H9 (cell line): ENCODE results near the gene GOLT1A. TPM values are rescaled to one million over a fixed set of nuclear protein-coding genes. Genes with fewer than 3 reads are reported as not detected.

ENCODE experiments used
- DNase-seq: peaks from one replicate; pipeline ENCODE4 v3.0.0-alpha.2; 2017
- H2AFZ ChIP-seq: one replicate; pipeline ENCODE4 v1.6.1; 2013; ENCODE audit warnings: mild to moderate bottlenecking, low read length, control low read depth, moderate library complexity
- H2AK5ac ChIP-seq: 2 replicates; pipeline ENCODE4 v1.6.1; 2013; ENCODE audit warnings: low read length, control low read depth, mixed read lengths; ENCODE audit not compliant: insufficient read length
- H2BK120ac ChIP-seq: one replicate; pipeline ENCODE4 v1.6.1; 2013; ENCODE audit warnings: low read depth, mild to moderate bottlenecking, low read length, control low read depth, inconsistent platforms; ENCODE audit not compliant: poor library complexity, severe bottlenecking
- H2BK12ac ChIP-seq: 2 replicates; pipeline ENCODE4 v1.6.1; 2013; ENCODE audit warnings: low read length, control low read depth, mixed read lengths, low read depth; ENCODE audit not compliant: insufficient read length
- H2BK15ac ChIP-seq: 2 replicates; pipeline ENCODE4 v1.6.1; 2013; ENCODE audit warnings: low read depth, low read length, control low read depth
- H2BK20ac ChIP-seq: one replicate; pipeline ENCODE4 v1.6.1; 2013; ENCODE audit warnings: low read depth, mild to moderate bottlenecking, low read length, control low read depth, inconsistent platforms; ENCODE audit not compliant: poor library complexity, severe bottlenecking
- H2BK5ac ChIP-seq: 2 replicates; pipeline ENCODE4 v1.6.1; 2013; ENCODE audit warnings: low read length, control low read depth, mixed read lengths; ENCODE audit not compliant: insufficient read length
- H3K14ac ChIP-seq: 2 replicates; pipeline ENCODE4 v1.6.1; 2013; ENCODE audit warnings: low read length, control low read depth; ENCODE audit not compliant: insufficient read depth
- H3K18ac ChIP-seq: 2 replicates; pipeline ENCODE4 v1.6.1; 2013; ENCODE audit warnings: low read depth, mild to moderate bottlenecking, mixed read lengths, low read length, control low read depth; ENCODE audit not compliant: insufficient read length
- H3K23ac ChIP-seq: 2 replicates; pipeline ENCODE4 v1.6.1; 2013; ENCODE audit warnings: low read length, control low read depth, mixed read lengths, low read depth; ENCODE audit not compliant: insufficient read length
- H3K23me2 ChIP-seq: 2 replicates; pipeline ENCODE4 v1.6.1; 2013; ENCODE audit warnings: low read depth, mild to moderate bottlenecking, mixed read lengths, low read length, control low read depth; ENCODE audit not compliant: insufficient read length, poor library complexity, severe bottlenecking
- H3K27ac ChIP-seq: 2 replicates; pipeline ENCODE4 v1.5.1; 2013; ENCODE audit warnings: low read length, control low read depth, mixed read lengths, low read depth; ENCODE audit not compliant: insufficient read length
- H3K27me3 ChIP-seq: 2 replicates; pipeline ENCODE4 v1.6.1; 2013; ENCODE audit warnings: low read length, control low read depth, inconsistent platforms; ENCODE audit not compliant: insufficient read depth
- H3K4ac ChIP-seq: 2 replicates; pipeline ENCODE4 v1.6.1; 2013; ENCODE audit warnings: low read depth, mild to moderate bottlenecking, control low read depth, inconsistent platforms, low read length, moderate library complexity
- H3K4me1 ChIP-seq: 2 replicates; pipeline ENCODE4 v1.6.1; 2013; ENCODE audit warnings: low read length, control low read depth, inconsistent platforms; ENCODE audit not compliant: insufficient read depth
- H3K4me2 ChIP-seq: 2 replicates; pipeline ENCODE4 v1.6.1; 2013; ENCODE audit warnings: low read length, control low read depth, mixed read lengths; ENCODE audit not compliant: insufficient read length, insufficient read depth
- H3K56ac ChIP-seq: 2 replicates; pipeline ENCODE4 v1.6.1; 2013; ENCODE audit warnings: low read depth, mild to moderate bottlenecking, mixed read lengths, low read length, control low read depth; ENCODE audit not compliant: insufficient read length
- H3K79me1 ChIP-seq: 2 replicates; pipeline ENCODE4 v1.6.1; 2013; ENCODE audit warnings: low read depth, mild to moderate bottlenecking, moderate library complexity, low read length, control low read depth, inconsistent platforms; ENCODE audit not compliant: insufficient read depth, poor library complexity, severe bottlenecking
- H3K79me2 ChIP-seq: 2 replicates; pipeline ENCODE4 v1.6.1; 2013; ENCODE audit warnings: low read length, control low read depth, inconsistent platforms; ENCODE audit not compliant: insufficient read depth
- H3K9ac ChIP-seq: 2 replicates; pipeline ENCODE4 v1.6.1; 2013; ENCODE audit warnings: low read length, control low read depth, mixed read lengths; ENCODE audit not compliant: insufficient read length; ENCODE audit errors: extremely low read depth
- H3K9me3 ChIP-seq: one replicate; pipeline ENCODE4 v1.6.1; 2013; ENCODE audit warnings: low read depth, low read length, inconsistent platforms; ENCODE audit not compliant: control insufficient read depth
- H3T11ph ChIP-seq: one replicate; pipeline ENCODE4 v1.6.1; 2013; ENCODE audit warnings: mild to moderate bottlenecking, low read length, control low read depth, inconsistent platforms
- H4K20me1 ChIP-seq: one replicate; pipeline ENCODE4 v1.6.1; 2013; ENCODE audit not compliant: control insufficient read depth, insufficient read length, insufficient read depth
- H4K5ac ChIP-seq: 2 replicates; pipeline ENCODE4 v1.6.1; 2013; ENCODE audit warnings: low read depth, mild to moderate bottlenecking, mixed read lengths, low read length, control low read depth; ENCODE audit not compliant: insufficient read length
- H4K8ac ChIP-seq: replicated peaks from 2 replicates; pipeline ENCODE4 v1.6.1; 2013; ENCODE audit warnings: low read length, control low read depth, mixed read lengths, low read depth; ENCODE audit not compliant: insufficient read length
- H4K91ac ChIP-seq: 2 replicates; pipeline ENCODE4 v1.6.1; 2013; ENCODE audit warnings: low read depth, mild to moderate bottlenecking, moderate library complexity, mixed read lengths, low read length, control low read depth; ENCODE audit not compliant: insufficient read length
- H3K27ac Mint-ChIP-seq, 3 experiments: 2 replicates in 2 of 3; 3 replicates in 1 of 3; pipeline ENCODE4 v1.8.0; 2020 to 2021; ENCODE audit warnings: mixed read lengths in 3 of 3, mild to moderate bottlenecking in 1 of 3, moderate library complexity in 1 of 3
- H3K27me3 Mint-ChIP-seq: 2 replicates; pipeline ENCODE4 v1.8.0; 2021; ENCODE audit warnings: low read depth, mild to moderate bottlenecking, moderate library complexity, mixed read lengths
- H3K36me3 Mint-ChIP-seq, 3 experiments: 2 replicates in 2 of 3; 3 replicates in 1 of 3; pipeline ENCODE4 v1.8.0; 2020 to 2021; ENCODE audit warnings: low read depth in 3 of 3, mixed read lengths in 3 of 3; ENCODE audit not compliant: insufficient read depth in 1 of 3
- H3K4me1 Mint-ChIP-seq, 2 experiments: 2 replicates each; pipeline ENCODE4 v1.8.0; 2020; ENCODE audit warnings: mixed read lengths in 2 of 2
- H3K4me3 Mint-ChIP-seq, 2 experiments: 2 replicates in 1 of 2; 3 replicates in 1 of 2; pipeline ENCODE4 v1.8.0; 2020 to 2021; ENCODE audit warnings: mild to moderate bottlenecking in 2 of 2, mixed read lengths in 2 of 2, moderate library complexity in 1 of 2
- H3K9me3 Mint-ChIP-seq, 2 experiments: 2 replicates in 1 of 2; 3 replicates in 1 of 2; pipeline ENCODE4 v1.8.0; 2020; ENCODE audit warnings: mild to moderate bottlenecking in 2 of 2, mixed read lengths in 2 of 2, moderate library complexity in 1 of 2
- WGBS: extraction: QIAGEN DNeasy Blood & Tissue Kit; methylation state at CpG from one replicate; pipeline ENCODE4 v1.1.7; 2013; ENCODE audit warnings: missing lambda C conversion rate, low lambda C conversion rate, mixed read lengths; ENCODE audit not compliant: insufficient read length; ENCODE audit errors: extremely low coverage; 5-methylcytosine and 5-hydroxymethylcytosine counted together
- total RNA-seq: library from RNA; stranded (reverse); gene quantifications from 2 replicates; pipeline ENCODE4 v1.2.1, GENCODE V29; 2021
- TF ChIP-seq, protein P1 (sequence below): fragments of 200-600 bp; sonication (generic); conservative IDR thresholded peaks from 3 replicates; pipeline ENCODE4 v1.8.0; 2021; ENCODE audit warnings: antibody characterized with exemption, mild to moderate bottlenecking

Gene GOLT1A
- total RNA-seq, 1 experiment from 2014 or later = 4.2 TPM

GRCh38 chr1:204212715-204213114 is 1.1 kb downstream of the GOLT1A start:
- no peak overlapping the region for H3K18ac ChIP-seq
- H2AK5ac ChIP-seq = no peak overlapping the region
- no peak overlapping the region for H2BK20ac ChIP-seq
- H3K23me2 ChIP-seq = peaks cover 11% of the 10 kb centered on the region
- H3K9me3 ChIP-seq = no peaks in the 10 kb centered on the region
- no peak overlapping the region for H2BK5ac ChIP-seq
- Mint-ChIP-seq H3K4me3 (no peak overlapping the region), H3K4me1 (peaks cover 4 to 6% of the 10 kb centered on the region in 2 experiments; a peak in 3 of 4 replicates), H3K36me3 (no peaks in the 10 kb centered on the region), H3K27me3 (peaks cover under 1% of the 10 kb centered on the region), H3K9me3 (no peaks in the 10 kb centered on the region), H3K27ac (no peak overlapping the region)
- TF ChIP-seq, protein P1, sequence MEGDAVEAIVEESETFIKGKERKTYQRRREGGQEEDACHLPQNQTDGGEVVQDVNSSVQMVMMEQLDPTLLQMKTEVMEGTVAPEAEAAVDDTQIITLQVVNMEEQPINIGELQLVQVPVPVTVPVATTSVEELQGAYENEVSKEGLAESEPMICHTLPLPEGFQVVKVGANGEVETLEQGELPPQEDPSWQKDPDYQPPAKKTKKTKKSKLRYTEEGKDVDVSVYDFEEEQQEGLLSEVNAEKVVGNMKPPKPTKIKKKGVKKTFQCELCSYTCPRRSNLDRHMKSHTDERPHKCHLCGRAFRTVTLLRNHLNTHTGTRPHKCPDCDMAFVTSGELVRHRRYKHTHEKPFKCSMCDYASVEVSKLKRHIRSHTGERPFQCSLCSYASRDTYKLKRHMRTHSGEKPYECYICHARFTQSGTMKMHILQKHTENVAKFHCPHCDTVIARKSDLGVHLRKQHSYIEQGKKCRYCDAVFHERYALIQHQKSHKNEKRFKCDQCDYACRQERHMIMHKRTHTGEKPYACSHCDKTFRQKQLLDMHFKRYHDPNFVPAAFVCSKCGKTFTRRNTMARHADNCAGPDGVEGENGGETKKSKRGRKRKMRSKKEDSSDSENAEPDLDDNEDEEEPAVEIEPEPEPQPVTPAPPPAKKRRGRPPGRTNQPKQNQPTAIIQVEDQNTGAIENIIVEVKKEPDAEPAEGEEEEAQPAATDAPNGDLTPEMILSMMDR = no peak
- no peak overlapping the region for H4K8ac ChIP-seq
- no peak for DNase-seq
- H4K20me1 ChIP-seq = no peaks in the 10 kb centered on the region
- H3K4me2 ChIP-seq = no peak overlapping the region
- H3T11ph ChIP-seq = no peak overlapping the region
- no peaks in the 10 kb centered on the region for H3K79me2 ChIP-seq
- no peak overlapping the region for H3K27ac ChIP-seq
- no peak overlapping the region for H3K56ac ChIP-seq
- H3K23ac ChIP-seq = no peak overlapping the region
- peaks cover 3% of the 10 kb centered on the region; the same call in 1 of the 2 replicates for H3K4me1 ChIP-seq
- no peak overlapping the region for H2BK120ac ChIP-seq
- H3K79me1 ChIP-seq = no peaks in the 10 kb centered on the region
- no peak overlapping the region for H3K4ac ChIP-seq
- H3K9ac ChIP-seq = no peak overlapping the region
- no peak overlapping the region for H2AFZ ChIP-seq
- H2BK15ac ChIP-seq = no peak overlapping the region
- no peak overlapping the region for H4K91ac ChIP-seq
- no peaks in the 10 kb centered on the region for H3K27me3 ChIP-seq
- H2BK12ac ChIP-seq = no peak overlapping the region
- no CpG with 5 or more reads among the region's 3 CpGs for WGBS
- H4K5ac ChIP-seq = no peak overlapping the region
- no peak overlapping the region for H3K14ac ChIP-seq
